Esophagus squamous epithelium (tissue), 5 donors: Measurements from ENCODE around the gene TET3. TPM values are rescaled to one million over a fixed set of nuclear protein-coding genes. Genes with fewer than 3 reads are reported as not detected.

ENCODE experiments used
- DNase-seq: peaks from one replicate; lab custom pipeline; 2025; lab: John Stamatoyannopoulos, UW
- H3K27ac ChIP-seq, 4 donors: fragments of 200-600 bp; sonication (generic); one replicate each; pipeline ENCODE4 v1.5.1; 2016 to 2019; ENCODE audit warnings: mild to moderate bottlenecking in 1 of 4
- H3K27me3 ChIP-seq, 4 donors: fragments of 200-600 bp; sonication (generic); 1 replicate in 3 of 4; 2 replicates in 1 of 4; pipeline versions ENCODE4 v1.5.1 to v1.6.0; 2017 to 2021; ENCODE audit warnings: antibody characterized with exemption in 1 of 4
- H3K36me3 ChIP-seq, 3 donors: fragments of 200-600 bp; sonication (generic); one replicate each; pipeline ENCODE4 v1.5.1; 2016 to 2019
- H3K4me1 ChIP-seq, 3 donors: fragments of 200-600 bp; sonication (generic); one replicate each; pipeline ENCODE4 v1.5.1; 2017 to 2019
- H3K4me3 ChIP-seq, 4 donors: fragments of 200-600 bp; sonication (generic); 1 replicate in 3 of 4; 2 replicates in 1 of 4; pipeline ENCODE4 v1.5.1; 2016 to 2019; ENCODE audit warnings: mild to moderate bottlenecking in 2 of 4, moderate library complexity in 1 of 4
- H3K9me3 ChIP-seq, 3 donors: fragments of 200-600 bp; sonication (generic); one replicate each; pipeline ENCODE4 v1.5.1; 2016 to 2019
- POLR2A ChIP-seq, 4 donors: fragments of 450-650 bp; IDR thresholded peaks; one replicate each; pipeline ENCODE4 v1.6.1; 2017; ENCODE audit warnings: antibody characterized with exemption in 4 of 4, mild to moderate bottlenecking in 4 of 4, moderate library complexity in 3 of 4
- WGBS, 2 donors: methylation state at CpG; one replicate each; pipeline ENCODE4 v1.1.5; 2018; 5-methylcytosine and 5-hydroxymethylcytosine counted together
- intact Hi-C: fragments of 100-400 bp; cut with DNase I; formaldehyde crosslinking; loops from one replicate; pipeline ENCODE4 v1.15.0; 2022
- total RNA-seq, 4 donors: library from RNA; depleted of rRNA; stranded (reverse); fragments of >200 nt; gene quantifications; one replicate each; pipeline ENCODE4 v1.1.0, GENCODE V29; 2016
- TF ChIP-seq, protein P1 (sequence below), 6 experiments: fragments of 450-650 bp in 4 of 6; fragments of 200-600 bp in 2 of 6; sonication (generic) in 2 of 6; IDR thresholded peaks; one replicate each; pipeline ENCODE4 v1.5.1; 2016 to 2019; ENCODE audit warnings: antibody characterized with exemption in 6 of 6, mild to moderate bottlenecking in 4 of 6, moderate library complexity in 4 of 6
- donor health status: DM: yes; HTN: yes; CAD: no.

Gene TET3
- total RNA-seq, 4 donors from 2014 or later: 6.6 to 20.2 (median 16.2) TPM

DNA sequence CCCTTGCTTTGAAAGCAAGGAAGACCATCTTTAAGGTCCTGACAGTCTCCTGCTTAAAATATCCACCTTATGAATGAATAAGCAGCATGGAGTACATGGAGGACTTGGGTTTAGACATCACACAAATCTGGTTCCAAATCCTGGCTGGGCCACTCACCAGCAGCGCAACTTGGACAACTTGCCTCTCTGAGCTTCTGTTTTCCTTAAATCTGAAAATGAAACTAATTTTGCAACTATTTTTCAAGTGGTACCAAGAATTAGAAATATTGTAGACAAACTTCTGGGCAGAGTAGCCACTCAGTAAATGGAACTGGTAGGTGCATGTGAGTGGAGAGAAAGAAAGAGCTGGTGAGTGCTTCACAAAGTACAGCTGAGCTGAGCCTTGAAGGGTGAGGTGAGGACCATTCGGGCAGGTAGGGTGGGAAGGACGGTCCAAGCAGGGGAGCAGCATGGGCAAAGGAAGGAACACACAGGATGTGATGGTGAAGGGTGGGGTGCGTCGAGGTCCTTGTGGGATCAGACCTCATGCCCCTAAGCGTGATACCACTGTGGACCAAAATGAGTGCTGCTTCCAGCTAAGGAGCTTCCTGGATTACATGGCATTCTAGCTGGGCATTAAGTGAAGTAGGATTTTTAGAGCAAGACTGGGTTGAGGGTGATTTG, 14.4 kb upstream of the TET3 start:
- Histone ChIP-seq H3K27me3 (no peaks in the 10 kb centered on the region), H3K4me1 (peaks cover 15 to 40% (median 18%) of the 10 kb centered on the region in 3 donors), H3K36me3 (no peaks in the 10 kb centered on the region), H3K9me3 (no peaks in the 10 kb centered on the region), H3K27ac (peak overlapping the region in 3 of 4 donors; percentile 15 to 40 (median 33)), H3K4me3 (no peak overlapping the region)
- DNase-seq: no peak
- no peak for TF ChIP-seq POLR2A (IDR thresholded peaks at IDR 0.05)
- TF ChIP-seq, protein P1, sequence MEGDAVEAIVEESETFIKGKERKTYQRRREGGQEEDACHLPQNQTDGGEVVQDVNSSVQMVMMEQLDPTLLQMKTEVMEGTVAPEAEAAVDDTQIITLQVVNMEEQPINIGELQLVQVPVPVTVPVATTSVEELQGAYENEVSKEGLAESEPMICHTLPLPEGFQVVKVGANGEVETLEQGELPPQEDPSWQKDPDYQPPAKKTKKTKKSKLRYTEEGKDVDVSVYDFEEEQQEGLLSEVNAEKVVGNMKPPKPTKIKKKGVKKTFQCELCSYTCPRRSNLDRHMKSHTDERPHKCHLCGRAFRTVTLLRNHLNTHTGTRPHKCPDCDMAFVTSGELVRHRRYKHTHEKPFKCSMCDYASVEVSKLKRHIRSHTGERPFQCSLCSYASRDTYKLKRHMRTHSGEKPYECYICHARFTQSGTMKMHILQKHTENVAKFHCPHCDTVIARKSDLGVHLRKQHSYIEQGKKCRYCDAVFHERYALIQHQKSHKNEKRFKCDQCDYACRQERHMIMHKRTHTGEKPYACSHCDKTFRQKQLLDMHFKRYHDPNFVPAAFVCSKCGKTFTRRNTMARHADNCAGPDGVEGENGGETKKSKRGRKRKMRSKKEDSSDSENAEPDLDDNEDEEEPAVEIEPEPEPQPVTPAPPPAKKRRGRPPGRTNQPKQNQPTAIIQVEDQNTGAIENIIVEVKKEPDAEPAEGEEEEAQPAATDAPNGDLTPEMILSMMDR (IDR thresholded peaks at IDR 0.05): no peak
- intact Hi-C loops: no loop called here
- 69 to 87% methylated on average over 6 of the region's 6 CpGs for WGBS, 2 donors

DNA sequence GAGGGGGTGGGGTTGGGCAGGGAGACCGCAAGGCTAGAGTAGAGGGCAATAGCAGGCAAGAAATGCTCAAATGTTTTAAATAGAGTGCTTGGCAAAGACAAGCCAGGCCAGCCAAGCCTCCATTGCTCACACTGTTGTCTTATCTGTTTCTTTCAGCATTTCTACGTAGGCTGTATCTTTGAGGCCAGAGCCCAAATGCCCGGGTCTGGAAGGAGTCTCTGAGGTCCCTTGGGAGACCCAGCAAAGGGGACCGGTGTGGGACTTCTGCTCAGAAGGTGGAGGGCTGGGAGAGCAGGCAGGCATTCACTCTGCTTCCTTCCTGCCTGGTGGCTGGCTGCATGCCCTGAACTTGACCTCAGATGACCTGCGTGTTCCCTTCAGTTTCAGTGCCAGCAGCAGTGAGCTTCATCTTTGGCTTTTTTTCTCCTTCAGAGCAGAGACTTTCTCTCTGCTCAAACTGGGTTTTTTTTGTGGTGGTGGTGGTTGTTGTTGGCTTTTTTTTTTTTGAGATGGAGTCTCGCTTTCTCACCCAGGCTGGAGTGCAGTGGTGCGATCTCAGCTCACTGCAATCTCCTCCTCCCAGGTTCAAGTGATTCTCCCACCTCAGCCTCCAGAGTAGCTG, 13.7 kb upstream of the TET3 start:
- intact Hi-C loops: no loop called here
- Histone ChIP-seq H3K9me3 (no peaks in the 10 kb centered on the region), H3K4me1 (peaks cover 15 to 45% (median 18%) of the 10 kb centered on the region in 3 donors), H3K4me3 (no peak overlapping the region), H3K36me3 (no peaks in the 10 kb centered on the region), H3K27me3 (no peaks in the 10 kb centered on the region), H3K27ac (peak overlapping the region in 3 of 4 donors; percentile 15 to 40 (median 33))
- no peak for TF ChIP-seq POLR2A (IDR thresholded peaks at IDR 0.05)
- TF ChIP-seq, protein P1 (IDR thresholded peaks at IDR 0.05): no peak
- 34 to 51% methylated on average over 6 to 7 of the region's 7 CpGs for WGBS, 2 donors
- DNase-seq: no peak

DNA sequence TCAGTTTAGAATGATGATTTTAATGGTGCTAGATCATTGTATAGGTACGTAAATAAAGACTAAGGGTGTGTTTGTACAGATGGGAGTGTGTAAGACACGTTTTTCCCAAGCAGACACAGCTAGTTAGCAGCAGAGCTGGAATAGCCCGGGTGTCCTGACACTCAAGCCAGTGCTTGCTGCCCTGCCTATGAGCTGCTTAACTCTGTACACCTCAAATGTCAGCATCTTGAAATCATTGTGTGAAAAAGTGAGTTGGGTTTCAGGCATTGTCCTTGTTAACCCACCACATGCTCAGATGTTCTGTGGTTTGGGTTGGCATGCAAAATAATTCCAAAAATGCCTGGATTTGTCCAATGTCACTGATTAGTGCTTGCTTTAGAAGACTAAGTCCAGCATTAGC, 13.0 kb upstream of the TET3 start:
- WGBS, 2 donors: 53 to 69% methylated on average over 3 of the region's 3 CpGs
- H3K27ac ChIP-seq: peak overlapping the region in 2 of 4 donors; percentile 33 to 40

DNA sequence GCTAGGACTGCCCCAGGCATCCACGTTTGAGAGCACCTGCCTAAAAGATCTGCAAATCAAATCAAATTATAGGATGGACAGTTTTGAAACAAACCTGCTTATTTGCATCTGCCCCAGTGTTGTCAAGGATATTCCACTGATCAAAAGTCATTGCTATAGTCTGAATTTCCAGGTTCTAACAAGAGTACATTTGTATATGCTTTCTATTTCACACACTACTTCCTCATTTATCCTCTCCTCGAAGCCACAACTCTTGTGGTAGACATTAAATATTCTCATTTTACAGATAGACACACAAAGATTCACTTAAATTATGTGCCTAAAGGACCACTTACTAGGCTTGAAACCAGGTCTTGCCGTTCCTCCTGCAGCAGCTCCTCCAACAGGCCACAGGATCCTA, 11.9 kb upstream of the TET3 start:
- H3K27me3 ChIP-seq: no peaks in the 10 kb centered on the region
- H3K4me3 ChIP-seq: no peak overlapping the region
- no peak for DNase-seq
- TF ChIP-seq, protein P1 (IDR thresholded peaks at IDR 0.05): no peak
- TF ChIP-seq POLR2A (IDR thresholded peaks at IDR 0.05): no peak
- H3K36me3 ChIP-seq: no peaks in the 10 kb centered on the region
- 61 to 69% methylated on average over 3 of the region's 3 CpGs for WGBS, 2 donors
- no peak overlapping the region for H3K27ac ChIP-seq
- H3K9me3 ChIP-seq: no peaks in the 10 kb centered on the region
- H3K4me1 ChIP-seq: peaks cover 15 to 45% (median 18%) of the 10 kb centered on the region in 3 donors
- intact Hi-C loops: no loop called here

More for the DNA sequence above, 13.0 kb upstream of the TET3 start:
- TF ChIP-seq, protein P1 (IDR thresholded peaks at IDR 0.05): no peak
- TF ChIP-seq POLR2A (IDR thresholded peaks at IDR 0.05): no peak
- H3K4me3 ChIP-seq: no peak overlapping the region
- no peaks in the 10 kb centered on the region for H3K36me3 ChIP-seq
- peaks cover 15 to 45% (median 18%) of the 10 kb centered on the region in 3 donors for H3K4me1 ChIP-seq
- no peaks in the 10 kb centered on the region for H3K27me3 ChIP-seq
- DNase-seq: no peak
- intact Hi-C loops: no loop called here
- H3K9me3 ChIP-seq: no peaks in the 10 kb centered on the region

DNA sequence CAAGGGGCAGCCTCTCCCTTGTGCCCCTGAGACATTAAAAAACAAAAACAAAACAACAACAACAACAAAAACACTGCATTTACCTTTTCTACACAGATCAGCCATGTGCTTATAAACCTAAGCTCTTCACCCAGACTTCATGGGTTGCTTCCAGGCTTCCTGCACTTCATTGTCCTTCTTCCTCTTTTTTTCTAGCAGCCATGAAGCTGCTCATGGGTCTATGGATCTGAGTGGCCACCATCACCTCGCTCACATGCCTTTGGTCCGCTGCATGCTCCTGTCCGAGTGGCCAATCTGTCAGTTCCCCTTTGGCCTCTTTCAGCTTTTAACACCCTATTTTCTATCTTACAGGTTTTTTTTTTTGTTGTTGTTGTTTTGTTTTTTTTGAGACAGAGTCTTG, 9.0 kb upstream of the TET3 start:
- H3K9me3 ChIP-seq: no peaks in the 10 kb centered on the region
- H3K36me3 ChIP-seq: no peaks in the 10 kb centered on the region
- H3K4me1 ChIP-seq: peaks cover 19 to 57% (median 28%) of the 10 kb centered on the region in 3 donors
- TF ChIP-seq, protein P1 (IDR thresholded peaks at IDR 0.05): no peak
- no peak for TF ChIP-seq POLR2A (IDR thresholded peaks at IDR 0.05)
- no peak for DNase-seq
- 88 to 96% methylated on average over 3 of the region's 3 CpGs for WGBS, 2 donors
- no peak overlapping the region for H3K4me3 ChIP-seq
- no peaks in the 10 kb centered on the region for H3K27me3 ChIP-seq
- no peak overlapping the region for H3K27ac ChIP-seq
- intact Hi-C loops: no loop called here
